MM.1S (cell line): ENCODE results near the gene SDC3.

Source experiments
- CTCF ChIP-seq: fragments of 300-600 bp; sonication (generic); IDR thresholded peaks from 2 replicates; pipeline ENCODE4 v1.5.1; 2016; ENCODE audit warnings: antibody characterized with exemption, low read length, mixed read lengths
- EZH2 ChIP-seq: fragments of 300-600 bp; sonication (generic); optimal IDR thresholded peaks from 2 replicates; pipeline ENCODE3; 2017; ENCODE audit warnings: low read depth, mild to moderate bottlenecking, antibody characterized with exemption, low read length, mixed read lengths
- EZH2phosphoT487 ChIP-seq: fragments of 300-600 bp; sonication (generic); IDR thresholded peaks from 2 replicates; pipeline ENCODE4 v1.6.1; 2018; ENCODE audit warnings: antibody characterized with exemption, low read length

GRCh38 chr1:30892671-30893073 is 15.9 kb downstream of the SDC3 start:
- no peak for TF ChIP-seq CTCF
- no peak for TF ChIP-seq EZH2
- TF ChIP-seq EZH2phosphoT487 = no peak
